Ovary (tissue), 3 donors: ENCODE results near the gene AOPEP.

Experiments used
- CTCF ChIP-seq, 3 donors: fragments of 450-650 bp in 2 of 3; fragments of 200-600 bp in 1 of 3; IDR thresholded peaks; one replicate each; pipeline versions ENCODE4 v1.5.1 to v1.8.0; 2016 to 2022; ENCODE audit warnings: antibody characterized with exemption in 3 of 3, mild to moderate bottlenecking in 1 of 3
- POLR2A ChIP-seq: fragments of 450-650 bp; IDR thresholded peaks from one replicate; pipeline ENCODE4 v1.6.1; 2017; ENCODE audit warnings: antibody characterized with exemption, mild to moderate bottlenecking, moderate library complexity
- donor health status: DM: no; HTN: no; CAD: no.

- TF ChIP-seq CTCF (IDR thresholded peaks at IDR 0.05) (no peak), POLR2A (no peak)
These were observed 375.5 kb downstream of the AOPEP start for GRCh38 chr9:95102001-95102433.
